ENCODE data around the gene SMYD3.
A peak's percentile ranks its signal among the peaks of the same experiment; 100 is the strongest.

SMYD3 gene

DNA sequence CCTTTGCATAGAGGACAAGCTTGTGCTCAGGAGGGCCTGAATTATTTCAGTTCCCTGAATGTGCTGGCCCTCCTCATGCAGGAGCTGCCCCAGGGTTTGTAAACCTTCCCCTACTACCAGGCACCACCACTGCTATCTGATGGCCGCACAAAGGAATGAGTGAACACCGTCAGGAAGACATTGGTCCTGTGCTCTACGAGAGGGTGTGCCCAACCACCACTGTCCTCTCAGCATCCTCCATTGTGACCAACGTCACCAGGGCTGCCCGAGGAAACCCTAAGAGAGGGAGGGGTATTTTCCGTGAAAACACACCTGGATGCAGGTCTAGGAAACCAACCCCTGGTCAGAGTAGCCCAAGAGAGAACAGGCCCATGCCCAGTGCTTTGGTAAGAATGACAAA is 694.8 kb downstream of the SMYD3 start:
- no peak for DNase-seq
- in situ Hi-C loops (cut with MboI; ENCODE audit: low pct_unique_long_range_greater_than_20kb, low sequenced_read_pairs), result no loop called here

DNA sequence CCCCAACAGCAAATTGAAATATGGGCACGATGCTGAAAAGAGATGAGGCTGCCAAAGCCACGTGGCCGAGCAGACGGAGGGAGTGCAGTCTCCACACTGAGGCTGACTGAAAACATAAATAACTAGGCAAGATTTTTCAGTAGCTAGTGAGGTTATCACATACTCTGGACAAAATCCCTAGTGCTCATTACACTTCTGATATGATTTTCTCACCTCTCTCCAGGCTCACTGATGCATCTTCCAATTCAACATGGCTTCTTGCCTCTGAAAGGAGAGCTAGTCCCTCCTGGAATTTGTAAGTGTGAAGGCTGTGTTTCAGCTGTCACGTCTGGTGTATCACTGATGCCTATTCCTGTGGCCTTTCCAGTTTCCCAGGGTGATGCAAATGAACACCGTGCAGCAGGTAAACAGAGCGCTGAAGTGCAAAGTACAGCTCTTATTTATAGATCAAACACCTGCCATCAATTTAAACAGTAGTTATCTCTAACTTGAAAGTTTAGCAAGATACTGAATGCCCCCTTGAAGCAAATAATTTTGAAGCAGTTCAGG is 696.2 kb downstream of the SMYD3 start:
- no peak for DNase-seq
- in situ Hi-C loops (cut with MboI; ENCODE audit: low pct_unique_long_range_greater_than_20kb, low sequenced_read_pairs), result no loop called here

DNA sequence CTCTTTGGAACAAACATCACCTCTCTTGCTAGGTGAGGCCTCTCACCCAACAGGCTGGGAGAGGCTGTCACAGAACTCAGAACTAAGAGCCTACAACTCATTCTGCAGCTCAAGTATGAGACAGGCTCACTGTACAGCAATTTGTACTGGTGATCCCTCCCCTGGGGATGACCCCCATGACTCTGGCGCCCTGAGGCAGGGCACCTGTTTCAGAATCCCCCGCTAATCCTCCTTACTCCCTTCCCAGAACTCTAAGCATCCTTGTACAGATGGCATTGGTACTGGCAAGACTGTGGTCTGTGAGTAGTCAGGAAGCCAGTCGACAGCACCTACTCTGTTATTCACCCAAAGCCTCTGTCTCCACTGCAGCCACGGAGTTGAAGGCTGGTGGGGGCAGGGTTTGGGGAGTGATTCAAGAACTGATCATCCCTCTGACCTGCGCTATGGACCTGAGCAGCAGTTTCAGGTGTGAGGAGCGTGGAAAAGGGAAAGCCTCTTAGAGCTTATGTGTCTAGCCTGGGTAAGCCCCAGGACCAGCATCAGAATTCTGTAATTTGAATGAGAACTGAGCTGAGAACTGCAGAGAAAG is 696.8 kb downstream of the SMYD3 start:
- no peak for DNase-seq
- in situ Hi-C loops (cut with MboI; ENCODE audit: low pct_unique_long_range_greater_than_20kb, low sequenced_read_pairs), result no loop called here

DNA sequence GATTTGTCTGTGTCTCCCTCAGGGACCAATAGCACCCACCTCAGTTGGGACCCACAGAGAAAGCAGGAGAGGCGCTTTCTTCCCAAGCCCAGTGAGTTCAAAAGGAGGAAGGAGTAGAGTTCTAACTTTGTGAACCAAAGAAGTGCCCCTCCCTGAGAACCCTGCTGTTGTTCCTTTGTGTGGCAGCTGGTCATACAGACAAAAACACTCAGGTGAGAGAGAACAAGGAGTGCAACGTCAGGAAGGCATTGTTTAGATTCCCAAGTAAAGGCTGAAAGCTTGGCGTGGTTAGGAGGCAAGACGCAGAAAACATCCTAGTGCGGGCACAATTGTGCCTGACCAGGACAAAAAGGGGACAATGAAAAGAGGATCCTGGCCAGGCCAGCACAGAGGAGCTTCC is 697.7 kb downstream of the SMYD3 start:
- DNase-seq, result no peak

DNA sequence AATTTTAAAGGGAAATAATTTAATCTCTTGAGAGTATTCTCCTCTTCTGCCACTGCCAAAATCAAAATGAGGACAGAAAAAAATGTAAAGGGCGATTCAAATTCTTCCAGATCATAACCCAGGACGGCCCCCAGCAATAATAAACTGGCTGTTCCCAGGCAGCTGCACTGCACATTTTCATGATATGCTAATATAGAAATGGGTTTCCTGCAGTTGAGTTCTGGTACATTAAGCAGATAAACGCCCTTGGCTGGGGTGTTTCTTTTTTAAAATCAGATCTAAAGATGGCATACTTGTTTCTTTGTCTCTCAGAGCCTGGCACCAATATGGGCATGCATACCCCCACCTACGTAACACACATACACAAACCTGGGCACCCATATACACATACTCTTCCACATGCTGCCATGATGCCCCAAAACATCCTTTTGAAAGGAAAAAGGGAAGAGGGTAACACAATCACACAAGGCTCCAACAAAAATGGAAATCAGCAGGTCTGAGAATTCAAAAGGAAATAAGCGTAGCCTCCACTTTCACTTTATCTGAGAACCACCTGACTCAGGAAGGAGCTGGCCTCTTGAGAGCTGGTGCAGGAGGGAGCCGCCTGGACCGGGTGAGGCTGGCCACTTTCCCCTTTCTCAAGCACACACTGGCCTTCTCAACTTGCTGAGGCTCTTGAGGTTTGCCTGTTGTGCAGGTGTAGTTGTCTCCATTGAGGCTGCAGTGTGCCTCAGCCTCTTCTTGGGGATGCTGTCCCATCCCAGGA is 698.9 kb downstream of the SMYD3 start:
- in situ Hi-C loops (cut with MboI; ENCODE audit: low pct_unique_long_range_greater_than_20kb, low sequenced_read_pairs), result no loop called here
- peak; percentile 49 for DNase-seq

More for the DNA sequence above, 697.7 kb downstream of the SMYD3 start:
- in situ Hi-C loops (cut with MboI; ENCODE audit: low pct_unique_long_range_greater_than_20kb, low sequenced_read_pairs), result no loop called here

DNA sequence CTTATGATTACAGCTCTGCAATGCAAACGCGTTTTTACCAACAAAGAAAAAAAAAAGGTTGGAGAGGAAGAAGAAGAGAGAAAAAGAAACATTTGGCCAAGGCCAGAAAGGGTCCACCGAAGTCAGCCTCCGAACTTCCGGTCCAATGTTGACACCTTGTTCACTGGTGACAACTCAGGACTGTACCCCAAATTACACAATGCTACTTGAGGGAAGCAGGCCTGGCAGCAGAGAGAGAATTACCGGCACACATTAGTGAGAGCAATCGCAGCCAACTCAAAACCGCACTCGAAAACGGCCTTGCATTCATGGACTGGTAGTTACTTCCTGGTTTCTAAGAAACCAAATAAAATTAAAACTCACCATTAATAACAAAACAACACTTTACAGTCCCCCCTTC is 699.8 kb downstream of the SMYD3 start:
- in situ Hi-C loops (cut with MboI; ENCODE audit: low pct_unique_long_range_greater_than_20kb, low sequenced_read_pairs), result no loop called here
- DNase-seq, result peak; percentile 87

DNA sequence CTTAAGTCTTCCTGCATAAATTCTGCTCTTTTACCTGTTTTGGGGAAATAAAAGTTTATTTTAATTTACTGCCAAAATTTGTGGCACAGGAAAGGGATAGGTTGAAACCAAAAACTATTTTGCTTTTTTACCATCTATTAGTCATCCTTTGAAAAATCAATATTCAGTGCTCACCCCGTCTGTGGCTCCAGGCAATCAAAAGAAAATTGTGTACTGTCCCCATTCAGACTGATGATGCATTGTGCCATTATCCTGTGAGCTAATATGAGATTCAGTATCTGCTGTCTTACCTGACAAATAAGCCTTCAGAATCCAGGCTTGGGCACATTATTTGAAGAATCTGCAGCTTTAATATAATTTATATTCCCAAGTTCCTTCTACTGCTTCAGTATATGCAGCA is 701.5 kb downstream of the SMYD3 start:
- no peak for DNase-seq
- in situ Hi-C loops (cut with MboI; ENCODE audit: low pct_unique_long_range_greater_than_20kb, low sequenced_read_pairs), result no loop called here

DNA sequence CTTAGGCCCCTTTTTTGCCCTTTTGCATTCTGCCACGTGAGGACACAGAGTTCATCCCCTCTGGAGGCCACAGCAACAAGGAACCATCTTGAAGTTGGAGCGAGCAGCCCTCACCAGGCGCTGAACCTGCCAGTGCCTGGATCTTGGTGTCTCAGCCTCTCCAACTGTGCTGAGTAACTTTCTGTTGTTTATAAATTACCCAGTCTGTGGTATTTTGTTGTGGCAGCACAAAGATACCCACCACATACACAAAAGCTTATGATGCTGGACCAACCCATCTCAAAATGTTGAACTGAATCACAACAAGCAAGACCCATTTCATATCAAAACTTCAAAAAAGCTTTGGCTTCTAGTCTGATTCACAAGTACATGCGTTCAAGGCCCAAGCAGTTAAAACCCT is 702.4 kb downstream of the SMYD3 start:
- in situ Hi-C loops (cut with MboI; ENCODE audit: low pct_unique_long_range_greater_than_20kb, low sequenced_read_pairs), result no loop called here
- no peak for DNase-seq

DNA sequence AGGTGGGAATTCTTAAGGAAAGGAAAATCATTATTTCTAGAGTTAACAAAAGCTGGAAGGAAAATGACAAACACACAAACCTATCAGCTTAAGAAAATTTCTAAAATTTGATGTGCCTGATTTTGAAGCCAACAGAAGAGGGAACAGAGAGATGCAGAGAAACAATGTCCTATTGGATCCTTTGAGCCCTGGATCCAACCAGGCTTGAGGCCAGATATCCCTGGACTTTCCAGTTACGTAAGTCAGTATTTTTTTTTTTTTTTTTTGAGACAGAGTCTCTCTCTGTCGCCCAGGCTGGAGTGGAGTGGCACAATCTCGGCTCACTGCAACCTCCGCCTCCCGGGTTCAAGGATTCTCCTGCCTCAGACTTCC is 703.4 kb downstream of the SMYD3 start:
- in situ Hi-C loops (cut with MboI; ENCODE audit: low pct_unique_long_range_greater_than_20kb, low sequenced_read_pairs), result no loop called here
- DNase-seq, result no peak

DNA sequence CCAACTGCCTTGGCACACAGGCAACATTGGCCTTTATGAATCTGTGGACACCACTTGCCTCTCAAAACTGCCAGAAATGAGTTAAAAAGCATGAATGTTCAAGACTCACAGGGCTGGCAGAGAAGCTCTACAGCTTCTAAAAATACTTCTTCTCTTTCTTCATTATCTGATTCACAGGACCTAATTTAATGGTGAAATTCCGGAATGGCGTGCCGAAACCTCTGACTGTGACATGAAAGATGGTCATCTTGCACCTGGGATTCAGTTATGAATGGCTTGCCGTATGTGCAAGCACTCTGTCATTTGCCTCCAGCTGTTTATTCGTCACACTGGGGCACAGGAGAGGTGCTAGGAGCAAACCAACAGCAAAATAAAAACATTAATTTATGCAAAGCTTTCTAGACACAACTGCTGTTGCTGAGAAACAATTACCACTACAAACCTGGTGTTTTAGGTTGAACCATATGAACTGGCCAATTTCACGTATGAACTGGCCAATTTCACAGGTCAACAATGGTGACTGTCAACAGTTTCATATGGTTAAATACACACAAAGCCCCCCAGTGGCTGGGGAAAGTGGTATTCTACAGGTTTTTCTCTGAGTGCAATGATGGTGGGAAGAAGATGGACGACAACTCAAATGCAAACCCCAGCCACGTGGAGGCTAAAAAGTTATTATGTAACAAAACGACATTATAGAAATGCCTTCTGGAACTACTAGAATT is 704.0 kb downstream of the SMYD3 start:
- DNase-seq, result no peak
- in situ Hi-C loops (cut with MboI; ENCODE audit: low pct_unique_long_range_greater_than_20kb, low sequenced_read_pairs), result no loop called here

DNA sequence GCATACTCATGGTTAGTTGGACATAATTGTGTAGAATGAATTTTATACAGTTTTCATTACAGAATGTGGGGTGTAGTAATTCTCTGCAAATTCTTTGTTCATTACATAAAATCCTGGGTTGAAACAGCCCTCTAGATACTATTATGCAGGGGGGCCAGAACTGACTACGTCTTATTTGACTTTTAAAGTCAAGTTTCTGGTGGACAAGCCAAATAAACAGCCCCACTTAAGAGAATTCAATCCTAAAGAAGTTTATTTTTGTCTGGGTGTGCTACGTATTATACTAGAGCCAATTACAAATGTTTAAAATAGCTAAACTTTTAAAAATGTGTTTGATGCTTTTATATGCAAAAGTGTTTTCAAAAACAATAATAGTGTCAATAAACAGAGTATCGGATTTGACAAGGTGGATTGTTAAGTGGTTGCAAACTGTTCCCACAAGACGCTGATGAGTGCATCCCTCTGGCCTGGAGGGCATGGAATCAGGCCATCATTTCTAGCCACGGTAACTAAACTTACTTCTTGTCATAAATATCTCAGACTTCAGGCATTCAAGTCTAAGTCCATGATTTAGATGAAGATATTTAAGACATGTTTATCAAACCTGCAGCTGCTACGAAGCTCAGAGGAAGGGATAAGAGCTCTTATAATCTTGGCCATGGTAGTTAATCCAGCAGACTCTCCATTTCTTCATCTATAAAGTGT is 706.0 kb downstream of the SMYD3 start:
- no peak for DNase-seq
- in situ Hi-C loops (cut with MboI; ENCODE audit: low pct_unique_long_range_greater_than_20kb, low sequenced_read_pairs), result no loop called here

DNA sequence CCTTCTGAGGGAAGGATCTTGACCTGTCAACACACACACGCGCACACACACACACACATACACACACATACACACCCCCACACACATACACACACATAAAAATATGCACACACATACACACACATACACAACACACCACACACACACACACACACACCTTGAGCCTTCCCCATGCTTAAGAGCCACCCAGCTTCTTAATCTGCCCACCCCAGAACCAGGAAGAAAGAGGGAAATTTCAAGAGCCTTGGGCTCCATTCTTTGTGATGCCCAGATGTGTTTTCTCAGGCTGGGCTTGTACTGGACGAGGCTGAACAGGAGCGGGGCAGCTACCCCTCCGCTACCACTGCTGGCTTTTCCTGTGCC is 708.7 kb downstream of the SMYD3 start:
- no peak for DNase-seq
- in situ Hi-C loops (cut with MboI; ENCODE audit: low pct_unique_long_range_greater_than_20kb, low sequenced_read_pairs), result no loop called here

DNA sequence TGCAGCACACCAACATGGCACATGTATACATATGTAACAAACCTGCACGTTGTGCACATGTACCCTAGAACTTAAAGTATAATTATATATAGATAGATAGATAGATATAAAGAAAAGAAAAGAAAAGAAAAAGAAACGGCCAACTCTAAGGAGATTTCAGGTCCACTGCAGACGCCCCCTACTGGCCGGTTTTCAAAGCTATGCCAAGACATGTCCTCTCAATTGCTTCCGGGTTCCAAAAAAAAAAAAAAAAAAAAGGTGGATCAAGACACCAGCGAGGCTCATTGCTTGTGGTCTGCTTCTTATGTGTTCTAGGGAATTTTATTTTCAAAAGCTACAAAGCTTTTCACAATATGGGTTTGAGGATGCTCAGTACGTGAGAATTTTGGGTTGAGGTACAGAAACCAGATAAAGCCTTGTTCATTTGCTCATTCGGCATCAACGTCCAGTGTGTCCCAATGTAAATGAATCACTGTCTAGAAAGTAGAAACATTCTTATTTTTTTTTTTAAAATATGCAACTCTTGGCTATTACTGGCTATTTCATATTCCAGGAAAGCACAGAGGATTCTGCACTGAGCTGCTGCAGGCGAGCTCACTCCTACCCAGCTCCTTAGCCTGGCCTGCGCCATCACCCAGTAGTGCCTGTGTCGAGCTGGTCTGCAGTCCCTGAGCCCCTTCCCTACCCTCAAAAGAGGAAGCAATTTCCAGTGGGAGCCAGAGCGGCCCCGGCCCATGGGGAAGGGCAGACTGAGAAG is 709.3 kb downstream of the SMYD3 start:
- in situ Hi-C loops (cut with MboI; ENCODE audit: low pct_unique_long_range_greater_than_20kb, low sequenced_read_pairs), result no loop called here
- DNase-seq, result peak; percentile 74

DNA sequence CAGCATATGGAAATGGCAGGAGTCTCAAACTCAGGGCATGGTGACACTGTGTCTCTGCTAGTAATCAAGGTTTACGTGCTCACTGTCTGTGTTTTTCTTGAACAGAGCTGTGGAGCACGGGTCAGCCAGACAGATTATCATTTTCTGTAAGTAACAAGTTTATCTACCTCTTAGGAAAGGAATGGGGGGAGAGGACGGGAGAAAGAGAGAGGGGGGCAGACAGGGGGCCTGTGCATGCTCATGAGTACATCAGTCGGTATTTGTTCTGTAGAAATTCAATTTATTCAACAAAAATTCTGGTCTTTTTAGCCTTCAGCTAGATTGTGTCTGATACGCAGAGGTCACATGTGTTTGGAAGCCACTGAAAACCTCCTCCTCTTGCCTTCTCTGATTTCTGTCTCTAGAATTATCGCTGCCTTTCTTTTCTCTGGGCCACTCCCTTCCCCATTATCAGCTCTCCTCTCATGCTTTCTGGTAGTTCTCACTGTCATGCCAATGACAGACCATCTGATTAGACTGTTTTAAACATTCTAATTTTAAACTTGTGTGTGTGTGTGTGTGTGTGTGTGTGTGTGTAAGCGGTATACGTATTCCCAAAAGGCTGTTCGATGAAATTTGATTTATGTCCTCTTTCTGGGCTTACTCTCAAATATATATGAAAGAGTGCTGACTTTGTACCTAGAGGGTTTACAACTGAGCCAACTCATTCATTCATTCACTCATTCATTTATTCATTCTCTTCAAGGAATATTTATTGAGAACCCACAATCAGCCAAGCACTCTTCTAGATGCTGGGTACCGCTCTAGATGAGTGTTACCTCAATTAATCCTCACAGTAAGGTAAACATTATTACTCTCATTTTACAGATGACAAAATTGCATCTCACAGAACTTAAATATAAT is 715.4 kb downstream of the SMYD3 start:
- in situ Hi-C loops (cut with MboI; ENCODE audit: low pct_unique_long_range_greater_than_20kb, low sequenced_read_pairs), result no loop called here
- DNase-seq, result no peak

DNA sequence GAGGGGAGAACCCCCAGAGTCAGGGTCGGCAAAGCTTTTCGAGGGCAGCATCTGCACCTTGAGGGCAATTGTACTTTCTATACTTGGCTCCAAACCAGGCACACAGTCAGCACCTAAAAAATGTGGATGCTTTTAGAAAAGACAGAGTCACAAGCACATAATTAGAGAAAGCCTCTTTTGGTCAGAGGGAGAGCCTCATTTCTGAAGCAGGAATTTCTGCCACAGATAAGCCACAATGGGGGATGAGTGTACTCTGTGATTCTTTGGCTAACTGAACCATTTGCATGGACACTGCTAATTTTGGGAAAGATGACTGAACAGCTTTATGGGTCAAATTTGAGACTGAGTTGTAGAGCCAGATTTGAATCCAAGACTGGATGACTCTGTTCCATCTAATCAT is 716.6 kb downstream of the SMYD3 start:
- DNase-seq, result no peak
- in situ Hi-C loops (cut with MboI; ENCODE audit: low pct_unique_long_range_greater_than_20kb, low sequenced_read_pairs), result no loop called here

DNA sequence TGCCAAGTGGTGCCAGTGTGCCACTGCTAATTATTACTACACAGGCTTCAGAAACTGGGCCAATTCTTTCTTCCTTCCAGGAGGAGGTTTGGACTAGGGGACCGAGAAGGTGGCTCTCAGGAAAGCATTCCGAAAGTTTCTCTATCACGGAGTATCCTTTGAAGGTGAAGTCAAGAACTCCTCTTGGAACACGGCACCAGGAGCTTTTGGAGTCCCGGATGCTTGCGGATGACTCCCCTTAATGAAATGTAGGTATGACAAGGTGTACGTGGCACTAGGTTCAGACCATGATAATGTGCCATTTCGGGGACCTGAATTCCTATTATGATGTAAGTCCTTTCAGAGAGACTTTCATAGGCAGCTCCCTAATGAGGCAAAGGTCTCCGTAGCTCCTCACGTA is 718.2 kb downstream of the SMYD3 start:
- in situ Hi-C loops (cut with MboI; ENCODE audit: low pct_unique_long_range_greater_than_20kb, low sequenced_read_pairs), result no loop called here
- no peak for DNase-seq

DNA sequence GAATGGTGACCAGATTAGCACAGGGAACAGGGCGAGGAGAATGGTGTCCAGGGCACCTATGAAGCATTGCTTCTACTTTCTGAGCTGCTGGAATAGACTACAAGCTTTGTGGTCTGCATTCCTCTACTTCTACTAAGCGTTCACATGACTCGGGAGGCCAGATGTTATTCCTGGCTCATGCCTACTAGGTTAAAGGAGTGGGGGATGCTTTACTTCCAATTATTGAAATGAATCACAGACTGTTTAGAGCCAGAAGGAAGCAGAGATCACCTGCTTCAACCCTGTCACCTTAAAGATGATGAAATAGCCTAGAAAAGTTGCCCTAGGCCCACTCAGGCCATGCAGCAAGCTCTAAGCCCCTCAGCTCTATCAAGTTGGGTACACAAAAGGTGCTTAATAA is 718.8 kb downstream of the SMYD3 start:
- DNase-seq, result no peak
- in situ Hi-C loops (cut with MboI; ENCODE audit: low pct_unique_long_range_greater_than_20kb, low sequenced_read_pairs), result no loop called here

DNA sequence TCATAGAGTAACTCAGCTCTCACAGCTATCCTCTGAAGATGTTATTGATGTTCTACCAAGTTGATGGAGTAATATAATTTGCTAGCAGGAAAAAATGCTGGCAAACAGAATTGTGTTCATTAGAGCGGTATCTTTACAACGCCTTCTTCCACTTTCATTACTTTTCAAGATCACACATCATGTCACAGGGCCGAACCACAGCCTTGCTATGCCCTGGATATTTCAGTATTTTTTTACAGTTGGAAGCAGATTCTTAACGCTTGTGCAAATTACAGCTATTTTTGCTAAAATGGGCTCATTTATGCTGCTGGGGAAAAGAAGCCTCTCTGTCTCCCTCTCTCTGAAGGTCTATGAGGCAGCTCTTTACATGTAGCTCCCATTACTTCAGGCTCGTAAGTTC is 720.1 kb downstream of the SMYD3 start:
- DNase-seq, result no peak
- in situ Hi-C loops (cut with MboI; ENCODE audit: low pct_unique_long_range_greater_than_20kb, low sequenced_read_pairs), result no loop called here

Measured in KBM-7 (cell line).